Forelimb muscle (tissue), 1 donor: ENCODE measurements around the gene PANK4. TPM values are rescaled to one million over a fixed set of nuclear protein-coding genes. Genes with fewer than 3 reads are reported as not detected.

Experiments
- DNase-seq: peaks from one replicate; pipeline ENCODE4 v3.0.0-alpha.2; 2013; ENCODE audit warnings: low read depth
- polyA plus RNA-seq: library from polyadenylated mRNA; unstranded; fragments of 120-200 nt; gene quantifications from one replicate; pipeline ENCODE4 v1.2.1, GENCODE V29; 2013; ENCODE audit not compliant: insufficient read length

Gene PANK4
- polyA plus RNA-seq, 1 donor: 22.1 TPM

GRCh38 chr1:2528966-2529783 lies 2.8 kb upstream of the PANK4 start:
- no peak for DNase-seq

GRCh38 chr1:2528611-2528965 lies 2.2 kb upstream of the PANK4 start:
- no peak for DNase-seq

- DNase-seq: no peak
These were observed 1.6 kb upstream of the PANK4 start for GRCh38 chr1:2528016-2528415.

GRCh38 chr1:2527556-2527860 lies 1.1 kb upstream of the PANK4 start:
- no peak for DNase-seq

GRCh38 chr1:2526824-2527555 lies 594 bp upstream of the PANK4 start:
- DNase-seq: no peak

- DNase-seq: no peak
These were observed 850 bp downstream of the PANK4 start for GRCh38 chr1:2525572-2525919.

GRCh38 chr1:2523891-2524609 lies 2.3 kb downstream of the PANK4 start:
- DNase-seq: no peak

- no peak for DNase-seq
These were observed 3.1 kb downstream of the PANK4 start for GRCh38 chr1:2523191-2523890.

GRCh38 chr1:2522230-2522629 lies 4.2 kb downstream of the PANK4 start:
- no peak for DNase-seq

GRCh38 chr1:2520806-2521205 lies 5.6 kb downstream of the PANK4 start:
- DNase-seq: no peak

- DNase-seq: no peak
These were observed 6.2 kb downstream of the PANK4 start for GRCh38 chr1:2520206-2520605.

- DNase-seq: no peak
These were observed 6.7 kb downstream of the PANK4 start for GRCh38 chr1:2519729-2520128.

- no peak for DNase-seq
These were observed 7.2 kb downstream of the PANK4 start for GRCh38 chr1:2519029-2519685.

- no peak for DNase-seq
These were observed 7.9 kb downstream of the PANK4 start for GRCh38 chr1:2518528-2518927.

- DNase-seq: no peak
These were observed 8.4 kb downstream of the PANK4 start for GRCh38 chr1:2517966-2518365.

- DNase-seq: no peak
These were observed 9.4 kb downstream of the PANK4 start for GRCh38 chr1:2516946-2517345.

- no peak for DNase-seq
These were observed 10.3 kb downstream of the PANK4 start for GRCh38 chr1:2516124-2516523.

- no peak for DNase-seq
These were observed 10.7 kb downstream of the PANK4 start for GRCh38 chr1:2515763-2516080.

- no peak for DNase-seq
These were observed 11.3 kb downstream of the PANK4 start for GRCh38 chr1:2514863-2515762.

- no peak for DNase-seq
These were observed 12.3 kb downstream of the PANK4 start for GRCh38 chr1:2513939-2514652.
